ENCODE measurements around the gene IQSEC1. TPM values are rescaled to one million over a fixed set of nuclear protein-coding genes. Genes with fewer than 3 reads are reported as not detected.

Gene IQSEC1
- total RNA-seq, 2 donors from 2014 or later = 38.0 to 62.9 TPM

GRCh38 chr3:13071695-13072094, 1.5 kb downstream of the IQSEC1 start:
- Mint-ChIP-seq H3K4me3 (peak overlapping the region; percentile 77), H3K36me3 (ENCODE audit: low read depth) (no peaks in the 10 kb centered on the region), H3K9me3 (no peaks in the 10 kb centered on the region), H3K4me1 (peaks cover 6% of the 10 kb centered on the region), H3K27ac (no peak overlapping the region), H3K27me3 (peaks cover 8% of the 10 kb centered on the region)
- ATAC-seq (replicated peaks) = no peak

DNA sequence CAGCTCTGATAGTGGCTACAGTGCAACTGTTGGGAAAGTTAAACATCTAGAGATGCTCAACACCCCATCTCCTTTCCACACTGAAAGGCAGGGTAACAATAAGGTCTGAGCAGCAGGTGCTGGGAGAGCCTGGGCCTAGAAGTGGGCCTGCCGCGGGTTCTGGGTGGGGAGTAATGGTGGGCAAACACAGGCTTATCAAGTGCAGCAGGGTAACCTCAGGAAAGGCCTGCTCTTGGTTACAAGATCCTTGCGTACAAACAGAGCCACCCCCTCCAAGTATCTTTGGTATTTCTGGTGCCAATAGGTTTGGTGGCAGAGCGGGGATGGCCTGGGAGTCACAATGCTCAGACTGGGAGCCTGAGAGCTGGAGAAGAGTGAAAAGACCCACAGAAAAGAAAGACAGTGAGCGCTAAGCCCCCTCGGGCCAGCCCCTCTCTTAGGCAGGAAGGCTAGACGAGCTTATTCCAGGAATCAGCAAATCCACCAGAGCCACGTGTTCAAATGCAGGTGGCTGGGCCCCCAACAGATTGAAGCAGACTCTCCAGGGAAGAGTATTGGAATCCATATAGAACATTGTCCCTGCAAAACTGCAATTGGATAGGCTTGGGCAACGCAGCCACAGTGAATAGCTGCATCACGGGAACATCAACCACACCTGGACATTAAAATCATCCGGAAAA, 2.7 kb downstream of the IQSEC1 start:
- Mint-ChIP-seq H3K4me3 (peak overlapping the region; percentile 65), H3K9me3 (no peaks in the 10 kb centered on the region), H3K4me1 (peaks cover 6% of the 10 kb centered on the region), H3K36me3 (ENCODE audit: low read depth) (no peaks in the 10 kb centered on the region), H3K27ac (no peak overlapping the region), H3K27me3 (peaks cover 7% of the 10 kb centered on the region)
- ATAC-seq (replicated peaks) = no peak

DNA sequence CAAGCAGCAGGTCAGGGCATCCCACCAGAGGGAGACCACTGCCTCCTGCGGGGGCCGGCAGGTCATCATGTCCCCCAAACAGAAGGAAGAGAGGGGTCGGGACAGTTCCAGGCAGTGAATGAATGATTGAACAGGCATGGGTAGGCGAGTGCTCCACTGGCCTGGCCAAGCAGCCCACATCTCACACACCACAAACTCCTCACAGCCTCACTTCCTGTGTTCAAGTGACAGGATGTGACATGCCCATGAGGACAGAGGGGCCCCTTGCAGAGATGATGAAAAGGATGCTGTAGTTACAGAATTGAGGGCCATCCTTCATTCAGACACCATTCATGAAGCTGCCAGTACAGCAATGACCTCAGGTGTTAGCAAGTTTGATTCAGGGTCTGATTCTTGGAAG, 3.7 kb downstream of the IQSEC1 start:
- Mint-ChIP-seq H3K9me3 (no peaks in the 10 kb centered on the region), H3K27me3 (peaks cover 4% of the 10 kb centered on the region), H3K36me3 (ENCODE audit: low read depth) (no peaks in the 10 kb centered on the region), H3K4me3 (peak overlapping the region; percentile 65), H3K27ac (peak overlapping the region; percentile 88), H3K4me1 (peaks cover 6% of the 10 kb centered on the region)
- peak; percentile 87 for ATAC-seq (replicated peaks)

GRCh38 chr3:13068269-13069010, 4.8 kb downstream of the IQSEC1 start:
- Mint-ChIP-seq H3K9me3 (no peaks in the 10 kb centered on the region), H3K36me3 (ENCODE audit: low read depth) (no peaks in the 10 kb centered on the region), H3K27me3 (no peaks in the 10 kb centered on the region), H3K4me3 (no peak overlapping the region), H3K4me1 (peaks cover 6% of the 10 kb centered on the region), H3K27ac (peak overlapping the region; percentile 88)
- ATAC-seq (replicated peaks) = no peak

- Mint-ChIP-seq H3K27ac (no peak overlapping the region), H3K36me3 (ENCODE audit: low read depth) (no peaks in the 10 kb centered on the region), H3K9me3 (no peaks in the 10 kb centered on the region), H3K27me3 (no peaks in the 10 kb centered on the region), H3K4me1 (peaks cover 6% of the 10 kb centered on the region), H3K4me3 (no peak overlapping the region)
- ATAC-seq (replicated peaks) = no peak
Measured at GRCh38 chr3:13067778-13068177, 5.5 kb downstream of the IQSEC1 start.

DNA sequence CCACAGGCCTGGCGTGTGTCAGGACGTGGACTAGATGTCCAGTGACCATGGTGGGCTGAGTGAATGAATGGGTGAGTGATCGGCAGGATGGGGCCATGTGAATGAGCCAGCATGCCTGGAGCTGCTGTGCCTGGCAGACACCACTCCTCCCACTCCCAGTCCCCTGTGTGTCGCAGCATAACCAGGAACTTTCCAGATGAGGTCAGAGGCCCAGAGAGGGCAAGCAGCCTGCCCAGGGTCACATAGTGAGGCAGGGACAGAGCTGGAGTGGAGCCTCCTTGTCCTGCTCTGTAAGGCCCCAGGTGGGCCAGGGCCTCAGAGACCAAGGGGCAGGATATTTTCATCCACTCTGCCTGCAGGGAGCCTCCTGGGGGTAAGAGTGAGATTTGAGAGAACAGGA, 6.4 kb downstream of the IQSEC1 start:
- Mint-ChIP-seq H3K27ac (peak overlapping the region; percentile 59), H3K36me3 (ENCODE audit: low read depth) (no peaks in the 10 kb centered on the region), H3K4me3 (no peak overlapping the region), H3K4me1 (peaks cover 6% of the 10 kb centered on the region), H3K9me3 (no peaks in the 10 kb centered on the region), H3K27me3 (no peaks in the 10 kb centered on the region)
- ATAC-seq (replicated peaks) = no peak

DNA sequence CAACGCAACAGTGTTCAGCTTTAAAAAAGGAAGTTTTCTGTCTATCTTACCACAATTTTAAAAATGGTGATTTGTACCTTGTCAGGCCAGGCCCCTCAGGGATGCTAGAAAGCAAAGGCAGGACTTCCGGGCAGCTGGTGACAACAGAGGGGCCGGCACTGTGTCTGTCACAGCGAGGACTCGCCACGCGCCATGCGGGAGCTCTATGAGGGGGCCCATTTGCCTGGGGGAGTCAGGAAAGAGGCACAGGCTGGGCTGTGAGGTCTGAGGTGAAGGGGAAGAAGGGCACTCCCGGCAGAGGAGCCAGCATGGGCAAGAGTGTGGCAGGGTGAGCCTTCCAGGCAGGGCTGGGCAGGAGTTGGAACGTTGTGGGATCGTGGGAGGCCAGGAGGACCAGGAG, 7.0 kb downstream of the IQSEC1 start:
- Mint-ChIP-seq H3K4me3 (no peak overlapping the region), H3K4me1 (peaks cover 6% of the 10 kb centered on the region), H3K36me3 (ENCODE audit: low read depth) (no peaks in the 10 kb centered on the region), H3K27ac (peak overlapping the region; percentile 70), H3K9me3 (no peaks in the 10 kb centered on the region), H3K27me3 (no peaks in the 10 kb centered on the region)
- ATAC-seq (replicated peaks) = no peak

GRCh38 chr3:13065727-13066126, 7.5 kb downstream of the IQSEC1 start:
- ATAC-seq (replicated peaks) = no peak
- H3K27ac Mint-ChIP-seq = peak overlapping the region; percentile 70
- H3K4me3 Mint-ChIP-seq = no peak overlapping the region

GRCh38 chr3:13064964-13065363, 8.3 kb downstream of the IQSEC1 start:
- H3K27ac Mint-ChIP-seq = peak overlapping the region; percentile 17
- ATAC-seq (replicated peaks) = no peak
- no peaks in the 10 kb centered on the region for H3K36me3 Mint-ChIP-seq (ENCODE audit: low read depth)
- no peaks in the 10 kb centered on the region for H3K27me3 Mint-ChIP-seq
- H3K4me3 Mint-ChIP-seq = no peak overlapping the region
- no peaks in the 10 kb centered on the region for H3K9me3 Mint-ChIP-seq
- peaks cover 6% of the 10 kb centered on the region for H3K4me1 Mint-ChIP-seq

More at GRCh38 chr3:13065727-13066126, 7.5 kb downstream of the IQSEC1 start:
- Mint-ChIP-seq H3K4me1 (peaks cover 6% of the 10 kb centered on the region), H3K27me3 (no peaks in the 10 kb centered on the region), H3K36me3 (ENCODE audit: low read depth) (no peaks in the 10 kb centered on the region), H3K9me3 (no peaks in the 10 kb centered on the region)

- Mint-ChIP-seq H3K27me3 (no peaks in the 10 kb centered on the region), H3K4me3 (no peak overlapping the region), H3K27ac (no peak overlapping the region), H3K4me1 (peaks cover 5% of the 10 kb centered on the region), H3K36me3 (ENCODE audit: low read depth) (no peaks in the 10 kb centered on the region), H3K9me3 (no peaks in the 10 kb centered on the region)
- no peak for ATAC-seq (replicated peaks)
Measured at GRCh38 chr3:13064159-13064868, 8.9 kb downstream of the IQSEC1 start.

DNA sequence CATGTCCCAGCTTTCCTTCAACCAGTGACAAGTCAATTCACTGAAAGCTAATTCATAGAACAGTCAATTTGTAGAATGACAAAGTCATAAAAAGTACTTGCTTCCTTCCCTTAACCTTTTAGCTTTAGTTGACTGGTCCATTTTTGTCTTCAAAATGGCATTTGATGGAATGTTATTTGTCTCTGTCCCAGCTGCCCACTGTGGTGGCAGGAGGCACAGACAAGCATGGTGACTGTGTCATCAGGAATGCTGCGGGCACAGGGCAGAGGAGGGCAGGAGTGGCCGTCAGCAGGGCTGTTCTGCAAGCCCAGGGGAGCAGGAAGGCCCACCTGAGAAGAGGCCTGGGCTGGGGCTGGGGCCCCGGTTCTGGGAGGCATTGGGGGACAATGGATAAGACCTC, 10.0 kb downstream of the IQSEC1 start:
- Mint-ChIP-seq H3K4me3 (no peak overlapping the region), H3K27ac (no peak overlapping the region), H3K9me3 (no peaks in the 10 kb centered on the region), H3K4me1 (no peaks in the 10 kb centered on the region), H3K36me3 (ENCODE audit: low read depth) (no peaks in the 10 kb centered on the region), H3K27me3 (no peaks in the 10 kb centered on the region)
- no peak for ATAC-seq (replicated peaks)

- Mint-ChIP-seq H3K36me3 (ENCODE audit: low read depth) (no peaks in the 10 kb centered on the region), H3K27ac (no peak overlapping the region), H3K4me1 (no peaks in the 10 kb centered on the region), H3K27me3 (no peaks in the 10 kb centered on the region), H3K9me3 (no peaks in the 10 kb centered on the region), H3K4me3 (no peak overlapping the region)
- no peak for ATAC-seq (replicated peaks)
Measured at GRCh38 chr3:13062647-13063046, 10.6 kb downstream of the IQSEC1 start.

DNA sequence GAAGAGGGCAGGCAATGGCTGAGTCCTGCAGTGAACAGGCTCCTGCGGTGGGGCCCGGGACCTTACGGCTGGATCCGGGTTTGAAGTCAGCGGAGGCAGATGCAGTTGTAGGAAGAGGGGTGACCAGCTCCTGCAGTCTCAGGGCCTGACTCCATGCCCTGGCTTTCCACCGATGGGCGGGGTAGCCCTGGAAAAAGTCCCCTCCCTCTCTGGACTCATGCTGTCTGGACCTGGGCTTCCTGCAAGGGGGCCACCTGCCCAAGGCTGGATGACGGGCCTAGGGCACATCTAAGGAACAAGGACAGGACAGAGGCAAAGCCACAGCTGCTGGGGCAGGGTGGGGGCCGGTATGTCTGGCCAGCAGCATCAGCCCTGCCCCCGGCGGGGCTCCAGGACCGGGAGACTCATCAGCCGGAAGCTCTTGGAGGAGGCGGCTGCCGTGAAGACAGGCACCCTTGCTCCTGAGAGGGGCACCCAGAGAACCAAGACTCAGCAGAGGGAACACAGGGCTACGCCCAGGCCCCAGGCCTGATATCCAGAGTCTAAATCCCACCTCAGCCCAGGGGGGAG, 12.8 kb downstream of the IQSEC1 start:
- no peaks in the 10 kb centered on the region for H3K36me3 Mint-ChIP-seq (ENCODE audit: low read depth)
- no peak overlapping the region for H3K4me3 Mint-ChIP-seq
- peak overlapping the region; percentile 52 for H3K27ac Mint-ChIP-seq
- no peaks in the 10 kb centered on the region for H3K9me3 Mint-ChIP-seq
- H3K27me3 Mint-ChIP-seq = no peaks in the 10 kb centered on the region
- ATAC-seq (replicated peaks) = no peak
- no peaks in the 10 kb centered on the region for H3K4me1 Mint-ChIP-seq

GRCh38 chr3:13058346-13059120, 14.7 kb downstream of the IQSEC1 start:
- H3K9me3 Mint-ChIP-seq = no peaks in the 10 kb centered on the region
- H3K27me3 Mint-ChIP-seq = no peaks in the 10 kb centered on the region
- H3K36me3 Mint-ChIP-seq (ENCODE audit: low read depth) = no peaks in the 10 kb centered on the region
- no peak for ATAC-seq (replicated peaks)
- no peak overlapping the region for H3K4me3 Mint-ChIP-seq
- H3K27ac Mint-ChIP-seq = no peak overlapping the region
- H3K4me1 Mint-ChIP-seq = no peaks in the 10 kb centered on the region
